Measurements from ENCODE around the gene RGP1. TPM values are rescaled to one million over a fixed set of nuclear protein-coding genes. Genes with fewer than 3 reads are reported as not detected.

RGP1 gene, protein sequence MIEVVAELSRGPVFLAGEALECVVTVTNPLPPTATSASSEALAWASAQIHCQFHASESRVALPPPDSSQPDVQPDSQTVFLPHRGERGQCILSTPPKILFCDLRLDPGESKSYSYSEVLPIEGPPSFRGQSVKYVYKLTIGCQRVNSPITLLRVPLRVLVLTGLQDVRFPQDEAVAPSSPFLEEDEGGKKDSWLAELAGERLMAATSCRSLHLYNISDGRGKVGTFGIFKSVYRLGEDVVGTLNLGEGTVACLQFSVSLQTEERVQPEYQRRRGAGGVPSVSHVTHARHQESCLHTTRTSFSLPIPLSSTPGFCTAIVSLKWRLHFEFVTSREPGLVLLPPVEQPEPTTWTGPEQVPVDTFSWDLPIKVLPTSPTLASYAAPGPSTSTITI
- total RNA-seq, result 13.7 and 24.3 TPM in 2 replicates

DNA sequence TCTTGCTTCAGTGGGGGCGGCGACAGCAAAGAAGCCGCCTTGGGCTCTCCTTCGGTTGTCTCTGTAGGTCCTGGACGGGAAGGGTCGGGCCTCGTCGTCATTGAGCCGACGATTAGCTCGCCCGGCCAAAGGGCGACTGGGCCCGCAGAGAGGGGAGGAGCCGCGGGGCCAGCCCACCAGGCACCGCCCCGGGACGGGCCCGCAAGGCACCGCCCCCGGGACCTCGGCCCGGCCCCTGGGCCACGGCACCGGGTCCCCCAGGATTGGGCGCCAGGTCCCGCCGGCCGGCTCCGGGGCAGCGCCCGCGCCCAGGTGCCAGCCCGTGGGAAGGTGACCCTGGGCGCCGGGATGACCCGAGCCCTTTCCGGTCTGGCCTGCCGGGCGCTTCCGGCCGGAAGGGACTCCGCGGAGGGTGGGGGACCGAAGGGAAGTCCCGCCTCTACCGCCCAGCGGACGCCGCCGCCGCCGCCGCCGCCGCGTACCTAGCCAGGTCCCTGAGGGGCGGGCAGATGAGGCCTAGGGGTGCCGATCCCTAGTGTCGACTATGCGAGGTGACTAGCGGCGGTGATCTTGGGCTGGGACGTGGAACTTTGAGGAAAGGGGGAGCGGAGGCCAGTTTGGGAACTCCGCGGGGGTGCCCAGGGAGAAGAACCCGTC lies at the start of gene RGP1, which contains the start of gene GBA2:
TSS of gene RGP1 (plus strand) at position 430 of the 657 bp plus-strand sequence. CDS start 469 bp downstream, outside the sequence.
TSS of gene GBA2 (minus strand) at position 371 of the 657 bp plus-strand sequence. CDS start 524 bp downstream, outside the sequence.
- peak; percentile 46 for DNase-seq (ENCODE audit: low read depth)

DNA sequence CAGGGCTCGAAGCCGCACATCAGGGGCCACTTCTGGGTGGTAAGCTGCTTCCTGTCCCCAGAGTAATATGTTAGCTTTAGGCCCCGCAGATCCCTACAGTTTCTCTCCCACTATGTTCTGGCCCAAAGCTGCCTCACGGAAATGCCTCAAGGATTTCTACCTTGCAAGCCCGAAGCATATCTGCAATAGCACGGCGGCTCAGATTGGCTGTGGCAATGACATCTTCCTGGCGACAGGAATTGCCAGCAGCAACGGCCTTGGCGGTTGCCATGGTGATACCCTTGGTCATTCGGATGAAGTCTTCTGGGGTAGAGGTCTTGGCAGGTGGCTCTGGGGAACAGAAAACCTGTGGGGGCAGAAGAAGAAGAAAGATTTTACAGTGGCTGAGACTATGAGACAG lies 49.1 kb upstream of the RGP1 start:
- no peak for DNase-seq (ENCODE audit: low read depth)

DNA sequence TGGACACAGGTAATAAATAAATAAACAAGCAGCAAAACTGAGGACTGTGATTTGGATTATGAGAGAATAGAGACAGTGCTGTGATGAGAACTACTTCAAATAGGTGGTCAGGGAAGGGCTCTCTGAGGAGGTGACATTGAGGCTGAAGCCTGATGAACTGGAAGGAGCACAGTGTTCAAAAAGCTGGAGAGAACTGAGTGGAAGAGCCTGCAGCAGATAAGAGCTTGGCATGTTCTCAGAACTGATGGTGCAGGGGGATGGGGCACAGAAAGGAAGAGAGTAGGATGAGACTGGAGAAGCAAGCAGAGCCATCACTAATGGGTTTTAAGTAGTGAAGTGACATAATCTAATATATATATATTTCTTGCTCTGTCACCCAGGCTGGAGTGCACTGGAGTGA lies 48.1 kb upstream of the RGP1 start:
- no peak for DNase-seq (ENCODE audit: low read depth)

DNA sequence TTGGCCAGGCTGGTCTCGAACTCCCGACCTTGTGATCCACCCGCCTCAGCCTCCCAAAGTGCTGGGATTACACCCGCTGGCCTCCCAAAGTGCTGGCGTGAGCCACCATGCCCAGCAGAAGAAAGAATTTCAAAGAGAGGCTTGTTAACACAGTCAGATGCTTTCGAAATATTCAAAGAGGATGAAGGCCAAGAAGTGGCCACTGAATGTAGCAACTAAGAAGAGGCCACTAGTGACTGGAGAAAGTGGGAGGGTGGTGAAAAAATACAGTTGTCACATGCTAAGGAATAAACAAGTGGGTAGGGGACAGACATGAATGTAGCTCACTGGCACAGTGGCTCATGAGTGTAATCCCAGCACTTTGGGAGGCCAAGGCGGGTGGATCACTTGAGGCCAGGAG lies 46.4 kb upstream of the RGP1 start:
- no peak for DNase-seq (ENCODE audit: low read depth)

DNA sequence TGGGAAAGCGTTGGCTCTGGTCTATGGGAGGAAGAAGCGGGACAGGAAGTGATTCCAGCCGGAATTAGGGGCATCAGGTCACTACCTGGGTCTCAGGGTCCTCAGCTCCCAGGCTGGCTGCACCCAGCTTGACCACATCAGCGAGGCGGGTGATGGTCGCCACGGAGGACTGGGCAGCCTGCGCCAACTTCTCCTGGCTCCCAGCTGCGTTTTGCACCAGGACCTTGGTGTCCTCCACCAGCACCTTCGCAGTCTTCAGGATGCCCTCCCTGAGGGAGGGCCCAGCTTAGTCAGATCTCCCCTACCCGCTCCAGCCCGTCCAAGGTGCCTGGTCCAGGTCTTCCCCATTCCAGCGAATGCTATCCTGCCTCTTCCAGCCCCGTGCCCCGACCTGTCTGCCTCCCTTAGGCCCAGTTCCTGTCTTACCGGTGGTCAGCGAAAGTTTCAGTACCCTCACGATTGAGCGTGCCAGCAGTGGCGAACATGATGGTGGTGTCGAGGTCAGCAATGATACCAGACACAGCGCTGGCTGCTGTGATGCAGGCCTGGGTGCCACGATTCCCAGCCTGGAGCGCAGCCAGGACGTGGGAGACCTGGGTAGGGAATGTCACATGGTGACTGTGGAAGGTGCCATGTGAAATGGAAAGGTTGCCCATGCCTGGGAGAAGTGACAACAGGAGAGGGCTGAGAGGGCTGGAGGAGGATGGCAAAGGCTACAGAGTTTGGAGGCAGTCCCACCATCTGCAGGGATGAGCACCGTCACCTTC lies 45.0 kb upstream of the RGP1 start:
- no peak for DNase-seq (ENCODE audit: low read depth)

DNA sequence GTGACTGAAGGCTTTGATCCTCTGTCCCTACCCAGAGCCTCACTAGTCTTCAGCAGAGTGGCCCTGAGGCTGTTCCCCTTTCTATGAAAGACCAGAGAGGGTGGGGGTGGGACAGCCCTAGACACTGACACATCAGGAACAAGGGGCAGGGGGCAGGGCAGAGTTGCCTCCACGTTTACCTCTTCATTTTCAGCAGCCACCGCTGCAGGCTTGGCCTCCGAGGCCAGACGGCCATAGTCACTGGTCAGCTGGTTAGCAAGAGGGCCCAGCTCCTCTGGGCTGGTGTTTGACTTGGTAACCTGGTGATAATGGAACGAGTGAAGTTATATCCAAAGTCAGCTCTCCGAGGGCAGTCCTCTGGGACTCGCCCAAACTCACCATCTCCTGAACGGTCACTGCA lies 43.7 kb upstream of the RGP1 start:
- DNase-seq (ENCODE audit: low read depth), result no peak

DNA sequence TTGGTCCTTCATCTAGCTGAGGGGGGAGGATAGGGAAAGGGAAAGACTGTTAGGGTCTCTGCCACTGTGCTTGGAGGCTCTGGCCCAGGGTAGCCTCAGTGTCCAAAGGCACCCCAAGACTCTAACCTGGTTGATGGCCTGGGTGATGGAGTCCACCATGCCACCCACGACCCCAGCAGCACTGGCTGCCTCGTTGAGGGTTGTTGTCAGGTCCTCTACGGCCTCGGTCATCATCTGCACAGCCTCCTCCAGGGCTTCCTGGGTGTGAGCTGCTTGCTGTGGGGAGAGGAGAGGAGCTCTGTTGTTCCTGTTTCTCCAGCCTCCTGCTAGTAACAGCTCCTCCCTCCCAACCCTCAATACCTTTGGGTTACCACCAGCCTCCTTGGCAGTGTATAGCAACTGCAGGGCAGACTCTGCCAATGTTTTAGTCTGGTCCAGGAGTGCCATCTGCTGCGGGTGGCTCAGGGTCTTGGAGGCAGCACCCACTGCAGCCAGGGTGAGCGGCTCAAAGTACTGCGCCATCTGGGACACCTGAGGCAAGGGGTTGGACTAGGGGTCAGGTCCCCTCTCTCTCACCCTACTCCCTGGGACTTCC lies 43.2 kb upstream of the RGP1 start:
- DNase-seq (ENCODE audit: low read depth), result no peak

DNA sequence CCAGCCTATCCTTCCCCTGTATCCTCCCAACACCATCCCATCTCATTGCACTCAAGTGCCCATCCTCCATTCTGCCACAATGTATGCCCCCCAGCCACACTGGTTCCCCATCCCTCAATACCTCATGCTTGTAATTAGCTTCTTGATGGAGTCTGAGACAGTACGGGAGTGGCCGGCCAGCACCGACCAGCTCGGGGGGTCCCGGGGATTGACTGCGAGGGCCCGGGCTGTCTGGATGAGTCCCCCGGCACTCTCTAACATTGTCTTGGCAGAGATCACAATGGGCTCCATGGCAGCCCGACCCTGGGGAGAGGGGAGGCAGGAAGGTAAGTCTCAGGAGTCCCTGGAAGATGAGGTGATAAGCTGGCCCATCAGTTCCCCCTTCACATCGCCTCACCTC lies 42.1 kb upstream of the RGP1 start:
- no peak for DNase-seq (ENCODE audit: low read depth)

DNA sequence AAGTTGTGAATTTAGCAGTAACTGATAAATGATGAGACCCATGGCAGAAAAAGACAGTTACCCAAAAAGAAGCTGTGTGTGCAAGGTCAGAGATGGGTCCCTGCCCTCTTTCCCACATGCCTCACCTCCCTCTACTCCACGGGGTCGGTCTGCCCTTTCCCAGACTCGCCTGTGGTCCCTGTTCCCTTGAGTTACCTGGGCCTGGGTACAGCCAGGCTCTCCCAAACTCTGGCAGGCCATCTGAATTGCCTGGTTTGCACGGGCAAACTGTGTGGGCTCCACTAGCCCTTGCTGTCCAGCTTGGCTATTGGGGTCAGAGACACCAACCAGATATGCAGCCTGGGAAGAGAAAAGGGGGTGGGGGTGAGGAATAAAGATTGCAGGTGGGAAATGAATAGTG lies 40.9 kb upstream of the RGP1 start:
- no peak for DNase-seq (ENCODE audit: low read depth)

DNA sequence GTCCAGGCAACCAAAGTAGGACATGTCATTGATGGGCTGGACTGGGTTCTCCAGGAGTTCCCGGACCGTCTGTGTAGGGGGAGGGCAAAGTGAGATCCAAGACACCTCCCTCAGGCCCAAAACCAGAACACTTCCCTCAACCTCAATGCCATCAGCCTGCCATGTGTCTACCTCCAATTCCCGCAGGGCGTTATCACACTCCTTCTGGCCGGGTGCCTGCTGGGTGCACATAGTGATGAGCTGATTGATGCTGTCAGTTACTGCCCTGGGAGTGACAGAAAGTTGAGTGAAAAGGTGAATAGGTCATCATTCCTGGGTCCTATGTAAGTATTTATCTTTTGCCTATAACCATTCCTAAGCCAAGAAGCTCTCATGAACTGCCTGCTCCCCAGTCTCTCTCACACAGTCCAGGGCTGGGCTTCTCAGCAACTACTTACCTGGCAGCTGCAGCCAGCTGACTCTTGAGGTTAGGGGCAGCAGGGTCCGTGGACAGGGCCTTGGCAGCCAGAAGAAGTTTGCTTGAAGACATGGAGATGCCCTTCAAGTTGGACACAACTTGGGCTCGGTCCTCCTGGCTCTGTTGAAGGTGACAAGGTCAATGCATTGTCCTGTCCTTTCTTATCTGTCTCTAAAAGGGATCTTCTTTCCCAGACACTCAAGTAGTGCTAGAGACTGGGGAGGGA lies 38.1 kb upstream of the RGP1 start:
- no peak for DNase-seq (ENCODE audit: low read depth)

DNA sequence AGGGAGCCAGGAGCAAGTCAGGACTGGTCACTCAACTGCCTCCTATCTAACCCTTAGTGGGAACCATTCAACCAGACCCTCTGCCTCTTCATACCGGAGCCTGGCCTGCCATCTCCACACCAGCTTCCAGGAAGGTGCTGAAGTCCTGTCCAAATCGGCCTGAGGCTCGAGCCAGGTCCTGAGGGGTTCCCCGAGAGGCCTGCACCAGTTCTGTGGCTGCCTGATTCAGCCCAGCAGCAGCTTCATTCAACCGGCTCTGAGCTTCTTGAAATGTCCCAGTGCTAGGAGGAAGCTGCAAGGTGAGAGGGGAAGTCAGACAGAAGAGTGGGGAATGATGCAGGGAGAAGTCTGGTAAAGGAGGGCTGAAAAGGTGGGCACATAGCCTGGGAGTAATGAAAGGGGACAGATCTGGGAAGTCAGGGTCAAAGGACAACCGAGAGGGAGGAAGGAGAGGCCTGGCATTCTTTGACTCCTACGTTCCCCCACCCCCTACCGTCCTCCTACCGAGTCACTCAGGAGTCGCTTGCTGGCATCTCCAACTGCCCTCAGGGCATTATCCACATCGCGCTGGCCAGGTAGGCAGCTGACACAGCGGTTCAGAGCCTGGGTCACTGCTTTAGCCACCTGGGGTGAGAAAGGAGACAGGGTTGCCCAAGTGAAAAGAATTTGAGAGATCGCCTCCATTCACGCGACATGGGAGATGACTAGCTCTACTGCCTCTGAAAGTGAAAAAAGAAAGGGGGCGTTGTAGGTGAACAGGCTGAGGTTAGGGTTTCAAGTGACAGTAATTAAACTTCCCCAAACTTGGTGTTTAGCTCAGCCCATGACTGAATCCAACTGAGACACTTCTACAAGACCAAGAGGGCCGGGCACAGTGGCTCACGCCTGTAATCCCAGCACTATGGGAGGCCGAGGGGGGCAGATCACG lies 37.3 kb upstream of the RGP1 start:
- peak; percentile 46 for DNase-seq (ENCODE audit: low read depth)

DNA sequence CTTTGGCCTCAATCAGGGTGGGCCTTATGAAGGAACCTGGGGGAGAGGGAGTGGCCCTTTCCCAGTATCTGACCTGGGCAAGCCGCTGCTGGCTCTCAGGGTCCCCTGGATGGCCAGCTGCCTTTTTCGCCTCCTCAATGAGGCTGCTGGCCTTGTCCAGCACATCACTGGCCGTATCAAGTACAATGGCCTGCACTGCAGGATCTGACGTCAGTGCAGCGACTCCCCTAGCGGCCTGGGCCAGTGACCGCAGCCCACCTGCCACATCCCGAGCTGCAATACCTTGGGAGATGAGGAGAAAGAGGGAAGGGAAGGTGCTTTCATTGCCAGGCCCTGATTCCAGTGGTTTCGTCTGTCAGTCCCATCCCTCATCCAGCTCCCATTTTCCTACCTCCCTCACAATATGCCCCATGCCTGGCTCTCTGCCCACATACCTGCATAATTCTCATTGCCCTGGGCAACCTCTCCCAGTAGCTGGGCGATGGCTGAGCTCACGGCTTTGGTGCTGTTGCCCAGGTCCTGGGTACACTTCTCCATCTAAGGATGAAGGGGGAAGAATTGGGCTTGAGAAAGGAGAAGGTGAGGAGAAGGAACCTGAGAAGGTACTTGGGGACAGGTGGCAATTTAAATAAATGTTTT lies 36.2 kb upstream of the RGP1 start:
- peak; percentile 29 for DNase-seq (ENCODE audit: low read depth)

DNA sequence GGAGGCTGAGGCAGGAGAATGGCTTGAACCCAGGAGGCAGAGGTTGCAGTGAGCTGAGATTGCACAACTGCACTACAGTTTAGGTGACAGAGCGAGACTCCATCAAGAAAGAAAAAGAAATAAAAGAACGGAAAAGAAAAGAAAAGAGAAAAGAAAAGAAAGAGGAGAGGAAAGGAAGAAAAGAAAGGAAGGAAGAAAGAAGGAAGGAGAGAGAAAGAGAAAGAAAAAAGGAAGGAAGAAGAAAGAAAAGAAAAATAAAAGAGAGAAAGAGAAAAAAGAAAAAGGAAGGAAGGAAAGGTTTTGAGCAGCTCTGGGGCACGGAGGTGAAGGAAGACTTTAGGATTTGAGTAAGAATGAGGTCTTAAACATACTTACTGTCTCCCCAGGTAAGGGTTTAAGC lies 35.5 kb upstream of the RGP1 start:
- no peak for DNase-seq (ENCODE audit: low read depth)

DNA sequence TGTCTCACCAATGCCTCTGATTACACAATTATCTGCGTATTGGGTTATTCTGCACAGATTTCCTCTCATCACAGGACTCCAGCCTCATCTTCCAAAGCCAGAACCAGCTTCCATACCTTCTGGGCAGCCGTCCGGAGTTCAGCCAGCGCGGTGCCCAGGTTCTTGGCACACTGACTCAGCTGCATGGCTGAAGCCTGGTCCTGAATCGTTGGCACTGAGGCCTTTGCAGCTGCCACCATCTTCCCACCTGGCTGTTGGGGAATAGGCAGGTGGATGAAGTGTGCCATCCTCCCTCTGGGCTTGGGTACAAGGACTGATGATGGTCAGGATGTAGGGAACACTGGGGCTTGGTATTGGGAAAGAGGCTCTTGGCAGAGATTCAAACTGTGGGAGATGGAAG lies 35.0 kb upstream of the RGP1 start:
- no peak for DNase-seq (ENCODE audit: low read depth)

DNA sequence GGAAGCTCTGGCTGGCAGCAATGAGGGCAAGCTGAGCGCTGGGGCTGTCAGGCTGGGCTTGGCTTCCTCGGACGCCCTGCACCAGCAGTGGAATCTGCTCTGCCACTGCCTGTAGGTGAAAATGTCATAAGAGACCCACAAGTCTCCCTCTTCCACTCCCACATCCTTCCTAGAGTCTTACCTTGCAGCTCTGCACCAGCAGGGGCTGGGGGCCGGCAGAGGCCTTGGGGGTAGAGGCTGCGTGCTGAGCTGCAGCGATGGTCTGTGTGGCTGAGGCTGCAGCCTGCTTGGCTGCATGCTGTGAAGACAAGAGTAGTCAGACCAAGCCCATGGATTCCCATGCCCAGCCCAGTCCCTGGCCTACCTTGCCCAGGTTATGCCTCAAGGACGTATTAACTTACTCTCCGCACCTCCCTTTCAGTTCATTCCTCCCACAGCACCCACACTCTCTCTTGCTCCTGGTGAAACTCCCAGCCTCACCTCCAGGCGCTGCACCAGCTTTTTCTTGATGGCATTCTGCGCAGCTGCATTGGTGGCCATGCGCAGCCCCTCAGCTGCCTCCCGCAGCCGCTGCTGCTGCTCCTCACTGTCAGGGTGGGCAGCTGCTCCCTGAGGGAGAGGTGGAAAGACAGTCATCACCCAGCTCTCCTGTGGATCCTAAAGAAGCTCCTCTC lies 34.4 kb upstream of the RGP1 start:
- no peak for DNase-seq (ENCODE audit: low read depth)

DNA sequence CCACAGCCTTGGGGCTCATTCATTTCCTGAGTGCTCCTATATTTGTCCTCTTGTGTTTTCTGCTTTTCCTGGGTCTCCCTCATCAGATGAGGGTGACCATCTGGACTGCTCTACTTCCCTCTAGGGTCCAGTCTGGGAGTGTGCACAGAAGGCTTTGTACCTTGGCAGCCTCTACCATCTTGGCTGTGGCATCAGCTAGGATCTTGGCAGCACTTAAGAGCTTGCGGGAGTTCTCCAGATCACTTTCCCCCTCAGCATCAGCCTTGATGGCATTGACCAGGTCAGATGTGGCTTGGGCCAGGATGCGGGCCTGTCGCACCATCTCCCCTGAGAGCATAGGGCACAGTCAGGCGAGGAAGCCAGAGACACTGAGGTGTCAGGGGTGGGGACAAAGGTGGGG lies 32.9 kb upstream of the RGP1 start:
- no peak for DNase-seq (ENCODE audit: low read depth)

DNA sequence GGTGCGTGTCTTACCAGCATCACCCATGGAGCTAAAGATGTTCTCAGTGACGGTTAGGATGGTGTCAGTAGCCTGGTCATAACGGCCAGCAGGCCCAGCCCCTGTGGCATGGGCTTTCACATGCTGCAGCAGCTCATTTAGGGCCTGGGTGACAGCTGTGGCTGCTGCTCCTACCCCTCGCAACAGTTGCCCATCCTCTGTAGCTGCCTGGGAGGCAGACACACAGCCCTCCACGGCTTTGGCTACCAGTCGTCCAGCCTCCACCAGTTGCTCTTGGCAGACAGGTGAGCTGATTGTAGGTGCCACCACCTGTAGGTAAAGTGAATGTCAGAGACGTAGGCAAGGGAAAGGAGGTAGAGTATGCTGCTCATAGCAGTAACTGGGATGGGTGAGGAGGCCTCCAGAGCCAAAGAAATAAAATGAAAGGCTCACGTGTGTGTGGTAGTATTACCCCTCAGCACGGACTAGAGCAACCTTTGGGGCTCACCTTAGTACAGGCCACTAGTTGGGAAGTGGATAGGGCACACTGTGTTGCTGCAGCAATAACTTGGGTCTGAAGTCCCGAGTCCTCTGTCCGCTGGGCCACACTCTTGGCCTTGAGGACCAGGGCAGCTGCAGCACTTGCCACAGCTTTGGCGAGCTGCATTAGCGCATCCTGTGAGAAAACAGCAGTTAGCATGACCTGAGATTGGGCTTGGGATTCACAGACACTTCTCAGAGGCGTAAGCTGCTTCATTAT lies 31.8 kb upstream of the RGP1 start:
- DNase-seq (ENCODE audit: low read depth), result no peak

DNA sequence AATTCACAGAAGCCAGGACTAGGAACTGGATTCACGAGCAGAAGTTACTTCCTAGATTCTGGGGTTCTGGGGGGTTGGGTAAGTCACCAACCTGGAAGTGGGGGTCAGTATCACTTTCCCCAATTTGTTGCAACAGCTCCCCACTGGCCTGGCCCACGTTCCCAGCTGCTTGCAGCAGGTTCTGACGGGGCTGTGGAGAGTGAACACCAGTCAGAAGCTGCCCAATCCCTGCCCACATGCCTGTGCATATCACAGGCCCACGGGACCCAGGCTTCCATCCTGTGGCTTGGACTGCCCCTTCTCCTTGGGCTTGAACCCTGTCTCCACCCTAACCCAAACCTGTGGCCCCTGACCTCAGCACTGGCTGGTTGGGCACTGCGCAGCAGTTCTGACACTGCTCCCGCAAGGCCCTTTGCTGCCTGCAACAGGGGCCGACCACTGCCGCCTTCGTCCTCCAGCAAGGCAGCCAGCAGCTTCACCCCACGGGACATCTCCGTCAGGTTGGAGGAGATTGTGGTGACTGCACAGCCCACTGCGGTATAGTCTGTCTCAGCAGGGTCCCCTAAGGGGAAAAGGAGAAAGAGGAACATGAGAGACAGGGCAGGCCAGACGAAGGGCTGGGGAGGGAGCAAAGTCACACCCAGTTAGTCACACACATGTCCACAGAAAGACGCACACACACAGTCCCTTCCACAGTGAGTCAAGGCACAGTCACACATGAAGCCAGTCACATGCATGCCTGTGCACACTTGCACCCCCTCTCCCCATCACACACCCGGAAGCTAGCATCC lies 30.2 kb upstream of the RGP1 start:
- DNase-seq (ENCODE audit: low read depth), result no peak
